IPS DF 6.9 (cell line): Measurements from ENCODE around the gene MSANTD2.
A peak's percentile ranks its signal among the peaks of the same experiment; 100 is the strongest.

Experiments
- DNase-seq: peaks from one replicate; pipeline ENCODE4 v3.0.0-alpha.2; 2013; ENCODE audit warnings: low read depth, low spot score
- H3K27ac ChIP-seq: one replicate; pipeline ENCODE4 v1.5.1; 2013; ENCODE audit warnings: low read length, control low read depth
- H3K27me3 ChIP-seq: 2 replicates; pipeline ENCODE4 v1.6.1; 2013; ENCODE audit warnings: mild to moderate bottlenecking, low read length; ENCODE audit not compliant: control insufficient read depth, insufficient read depth
- H3K36me3 ChIP-seq: 2 replicates; pipeline ENCODE4 v1.6.1; 2013; ENCODE audit warnings: low read length; ENCODE audit not compliant: control insufficient read depth, insufficient read depth
- H3K4me1 ChIP-seq: 2 replicates; pipeline ENCODE4 v1.6.1; 2013; ENCODE audit warnings: low read length; ENCODE audit not compliant: control insufficient read depth, insufficient read depth
- H3K4me3 ChIP-seq: 2 replicates; pipeline ENCODE4 v1.5.1; 2013; ENCODE audit warnings: mild to moderate bottlenecking, low read length
- H3K9me3 ChIP-seq: 2 replicates; pipeline ENCODE4 v1.6.1; 2013; ENCODE audit warnings: low read length, inconsistent platforms; ENCODE audit not compliant: control insufficient read depth, insufficient read depth
- WGBS: extraction: QIAGEN DNeasy Blood & Tissue Kit; methylation state at CpG from one replicate; pipeline ENCODE4 v1.1.7; 2013; ENCODE audit warnings: mixed read lengths, missing lambda C conversion rate; ENCODE audit not compliant: insufficient read length, insufficient coverage; 5-methylcytosine and 5-hydroxymethylcytosine counted together

Gene MSANTD2

DNA sequence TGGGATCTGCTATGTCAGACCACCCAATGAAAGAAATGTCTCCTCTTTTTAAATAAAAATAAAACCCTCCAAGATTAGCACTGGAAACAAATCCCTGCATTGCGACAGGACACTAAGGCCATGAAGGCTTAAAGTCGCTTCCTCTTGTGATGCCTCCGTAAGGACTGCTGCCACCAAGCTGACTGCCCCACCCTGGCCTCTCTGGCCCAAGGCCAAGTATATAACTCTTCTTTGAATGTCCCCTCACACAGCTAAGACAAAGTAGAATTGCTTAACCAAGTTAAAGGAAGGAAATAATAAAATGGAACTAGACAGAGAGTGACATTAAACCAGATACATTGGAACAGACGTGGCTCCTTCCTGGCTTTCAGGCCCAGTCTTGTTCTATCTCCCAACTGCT lies 68.0 kb downstream of the MSANTD2 start:
- no peak overlapping the region for H3K27ac ChIP-seq
- H3K9me3 ChIP-seq = no peaks in the 10 kb centered on the region
- peaks cover 8% of the 10 kb centered on the region; the same call in 1 of the 2 replicates for H3K27me3 ChIP-seq
- no peak for DNase-seq
- H3K4me1 ChIP-seq = no peaks in the 10 kb centered on the region
- WGBS = no CpG with 5 or more reads among the region's 4 CpGs
- no peak overlapping the region for H3K4me3 ChIP-seq
- no peaks in the 10 kb centered on the region for H3K36me3 ChIP-seq

DNA sequence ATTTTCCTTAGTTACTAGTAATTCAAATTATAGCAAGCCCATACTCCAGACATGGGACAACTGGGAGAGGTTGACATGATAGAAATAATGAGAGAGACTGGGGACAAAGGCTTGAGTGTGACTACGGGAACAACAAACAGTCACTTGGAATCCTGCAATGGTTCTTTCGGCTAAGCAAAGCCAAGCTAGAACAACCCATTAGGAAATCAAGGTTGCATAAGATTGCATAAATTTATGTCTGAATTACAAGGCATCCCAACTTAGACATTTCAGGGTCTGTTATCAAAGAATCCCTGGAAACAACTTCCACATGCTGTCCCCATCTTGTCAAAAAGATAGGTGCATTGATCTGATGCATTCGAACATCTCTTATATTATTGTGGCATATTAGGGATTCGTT lies 70.6 kb downstream of the MSANTD2 start:
- H3K27me3 ChIP-seq = peaks cover 2% of the 10 kb centered on the region; the same call in 1 of the 2 replicates
- H3K4me1 ChIP-seq = peaks cover 6% of the 10 kb centered on the region
- no peak for DNase-seq
- H3K36me3 ChIP-seq = no peaks in the 10 kb centered on the region
- no CpG with 5 or more reads among the region's 4 CpGs for WGBS
- H3K27ac ChIP-seq = no peak overlapping the region
- no peak overlapping the region for H3K4me3 ChIP-seq
- no peaks in the 10 kb centered on the region for H3K9me3 ChIP-seq

DNA sequence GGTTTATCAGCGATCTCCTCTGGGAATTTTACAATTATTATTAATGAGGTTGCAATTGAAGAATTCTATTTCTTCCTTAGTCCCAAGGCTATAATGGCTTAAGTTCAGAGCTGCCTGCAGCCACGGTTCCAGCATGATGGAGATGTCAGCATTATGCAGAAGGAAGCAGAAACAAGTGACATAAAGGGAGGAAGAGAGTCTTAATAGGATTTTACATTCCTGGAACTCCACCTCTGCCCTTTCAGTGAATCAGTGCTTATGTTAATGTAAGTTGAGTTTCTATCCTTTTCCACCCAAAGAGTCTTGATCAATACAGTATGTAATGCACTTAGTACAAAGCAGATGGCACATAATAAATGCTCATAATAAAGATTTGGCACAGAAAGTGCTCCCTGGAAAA lies 72.1 kb downstream of the MSANTD2 start:
- peaks cover 6% of the 10 kb centered on the region for H3K4me1 ChIP-seq
- no peak overlapping the region for H3K4me3 ChIP-seq
- peaks cover 2% of the 10 kb centered on the region; the same call in 1 of the 2 replicates for H3K27me3 ChIP-seq
- DNase-seq = no peak
- no peaks in the 10 kb centered on the region for H3K9me3 ChIP-seq
- H3K27ac ChIP-seq = no peak overlapping the region
- no CpG with 5 or more reads among the region's 2 CpGs for WGBS
- H3K36me3 ChIP-seq = no peaks in the 10 kb centered on the region

DNA sequence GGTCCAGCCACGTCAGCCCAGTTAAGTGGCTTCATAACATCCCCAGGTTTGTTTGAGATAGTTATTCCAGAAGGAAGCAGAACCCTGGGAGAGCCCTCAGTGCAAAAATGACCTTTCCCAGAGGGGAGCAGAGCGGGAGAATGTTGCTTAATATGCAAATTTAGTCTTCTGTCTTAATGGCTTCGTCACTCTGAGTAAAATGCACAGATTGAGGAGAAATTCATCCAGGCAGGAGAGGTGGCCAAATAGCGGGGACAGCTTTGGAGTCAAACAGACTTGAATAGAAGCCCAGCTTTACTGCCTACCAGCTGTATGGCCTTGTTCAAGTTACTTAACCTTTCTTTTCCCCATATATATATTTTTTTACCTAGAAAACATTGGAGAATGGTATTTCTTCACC lies 72.7 kb downstream of the MSANTD2 start:
- DNase-seq = no peak
- no CpG with 5 or more reads among the region's 4 CpGs for WGBS
- no peak overlapping the region for H3K4me3 ChIP-seq
- H3K36me3 ChIP-seq = no peaks in the 10 kb centered on the region
- no peaks in the 10 kb centered on the region for H3K9me3 ChIP-seq
- peaks cover 6% of the 10 kb centered on the region; the same call in 1 of the 2 replicates for H3K27me3 ChIP-seq
- peaks cover 6% of the 10 kb centered on the region for H3K4me1 ChIP-seq
- no peak overlapping the region for H3K27ac ChIP-seq

DNA sequence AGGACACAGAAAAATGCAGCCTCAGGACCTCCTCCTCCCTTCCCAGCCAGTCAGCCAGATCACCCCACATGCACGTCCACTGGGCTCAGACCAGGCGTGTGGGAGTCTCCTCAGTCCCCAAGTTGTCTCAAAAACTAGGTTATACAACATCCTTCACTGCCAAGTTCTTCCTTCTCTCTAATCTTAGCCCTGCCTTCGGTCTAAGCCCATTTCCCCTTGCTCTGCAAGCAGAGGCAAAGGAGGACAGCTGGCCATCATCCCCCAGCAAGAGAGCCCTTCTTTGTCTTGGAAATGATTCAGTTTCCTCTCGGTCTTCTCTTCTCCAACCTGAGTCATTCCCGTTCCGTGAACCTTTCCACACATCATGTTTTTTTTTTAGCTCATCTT lies 74.5 kb downstream of the MSANTD2 start:
- peaks cover 6% of the 10 kb centered on the region for H3K4me1 ChIP-seq
- WGBS = no CpG with 5 or more reads among the region's 6 CpGs
- H3K27ac ChIP-seq = no peak overlapping the region
- peaks cover 18% of the 10 kb centered on the region; the same call in 1 of the 2 replicates for H3K27me3 ChIP-seq
- no peak for DNase-seq
- H3K4me3 ChIP-seq = no peak overlapping the region
- no peaks in the 10 kb centered on the region for H3K36me3 ChIP-seq
- no peaks in the 10 kb centered on the region for H3K9me3 ChIP-seq

DNA sequence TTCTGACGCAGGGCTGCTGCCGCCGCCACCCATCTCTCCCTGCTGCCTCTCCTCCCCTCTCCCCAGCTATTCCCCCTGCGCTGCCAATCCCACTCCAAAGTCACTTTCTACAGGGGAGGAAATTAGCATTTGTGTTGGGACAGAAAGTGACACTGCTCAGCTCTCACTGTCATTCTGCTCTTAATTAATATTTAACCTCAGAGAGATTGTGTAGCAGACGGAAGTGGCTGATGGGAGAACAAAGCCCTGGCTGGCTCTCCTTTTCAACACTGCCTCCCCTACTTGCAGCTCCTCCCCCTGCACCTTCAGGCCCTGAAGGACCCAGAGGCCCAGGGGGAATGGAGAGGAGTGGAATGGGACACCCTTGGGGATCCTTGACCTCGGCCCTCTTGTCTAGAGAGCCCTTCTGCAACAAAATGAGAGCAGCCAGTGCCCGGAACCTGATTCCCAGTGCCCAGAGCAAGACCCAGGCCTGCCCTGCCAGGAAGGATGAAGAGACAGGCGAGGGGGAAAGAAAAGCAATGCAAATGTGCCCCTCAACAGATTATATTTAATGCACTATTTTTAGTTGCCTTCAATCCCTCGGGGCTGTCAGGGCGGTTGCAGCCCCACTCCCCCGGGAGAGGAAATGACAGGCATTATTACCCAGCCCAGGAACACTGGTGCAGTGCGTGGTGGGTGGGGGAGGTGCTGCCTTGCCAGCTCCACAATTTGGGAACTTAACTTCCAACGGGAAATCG lies 75.1 kb downstream of the MSANTD2 start:
- Histone ChIP-seq H3K27ac (no peak overlapping the region), H3K9me3 (no peaks in the 10 kb centered on the region), H3K4me1 (peaks cover 6% of the 10 kb centered on the region), H3K27me3 (peaks cover 22% of the 10 kb centered on the region), H3K36me3 (no peaks in the 10 kb centered on the region), H3K4me3 (no peak overlapping the region)
- DNase-seq = no peak
- no CpG with 5 or more reads among the region's 14 CpGs for WGBS

DNA sequence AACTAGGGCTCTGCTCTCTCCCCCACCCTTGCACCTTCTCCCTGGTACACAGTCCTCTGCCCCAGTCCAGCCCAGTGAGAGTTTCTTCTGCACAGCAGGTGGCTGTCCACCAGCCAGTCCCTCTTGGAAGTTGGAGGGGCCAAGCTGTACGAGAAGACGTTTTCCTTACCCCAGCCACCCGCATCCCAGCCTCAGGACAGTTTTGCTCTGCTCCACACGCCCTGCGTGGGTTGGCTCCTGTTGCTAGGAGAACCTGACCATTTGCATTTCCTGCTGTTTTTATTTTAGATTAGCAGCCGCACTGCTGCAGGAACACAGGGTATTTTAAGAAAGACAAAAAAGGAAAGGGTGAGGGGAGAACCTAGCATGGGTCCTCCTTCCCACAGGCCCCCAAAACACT lies 78.0 kb downstream of the MSANTD2 start:
- Histone ChIP-seq H3K36me3 (no peaks in the 10 kb centered on the region), H3K9me3 (no peaks in the 10 kb centered on the region), H3K27ac (no peak overlapping the region), H3K4me3 (no peak overlapping the region), H3K27me3 (peaks cover 51% of the 10 kb centered on the region), H3K4me1 (peaks cover 6% of the 10 kb centered on the region)
- no peak for DNase-seq
- no CpG with 5 or more reads among the region's 6 CpGs for WGBS

DNA sequence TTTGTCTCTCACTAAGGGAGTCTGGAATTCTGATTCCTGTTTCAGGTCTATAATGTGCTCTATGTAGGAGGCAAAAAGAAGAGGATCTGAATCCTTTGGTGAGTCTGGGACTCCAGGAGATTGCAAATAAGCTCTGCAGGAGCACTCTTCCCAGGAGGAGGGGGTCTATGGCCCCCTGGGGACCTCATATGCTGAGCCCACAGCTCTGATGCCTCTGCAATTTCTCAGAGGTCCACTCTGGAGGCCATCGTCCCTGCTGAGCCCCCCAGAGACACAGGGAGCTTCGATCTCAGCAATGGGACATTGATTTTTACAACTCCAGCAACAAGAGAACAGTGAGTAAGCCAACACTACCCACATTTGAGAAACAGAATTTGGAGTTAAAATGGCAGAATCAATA lies 80.7 kb downstream of the MSANTD2 start:
- Histone ChIP-seq H3K27ac (no peak overlapping the region), H3K4me1 (no peaks in the 10 kb centered on the region), H3K36me3 (no peaks in the 10 kb centered on the region), H3K27me3 (peaks cover 63% of the 10 kb centered on the region), H3K9me3 (no peaks in the 10 kb centered on the region), H3K4me3 (no peak overlapping the region)
- DNase-seq = no peak
- WGBS = no CpG with 5 or more reads among the region's 2 CpGs

DNA sequence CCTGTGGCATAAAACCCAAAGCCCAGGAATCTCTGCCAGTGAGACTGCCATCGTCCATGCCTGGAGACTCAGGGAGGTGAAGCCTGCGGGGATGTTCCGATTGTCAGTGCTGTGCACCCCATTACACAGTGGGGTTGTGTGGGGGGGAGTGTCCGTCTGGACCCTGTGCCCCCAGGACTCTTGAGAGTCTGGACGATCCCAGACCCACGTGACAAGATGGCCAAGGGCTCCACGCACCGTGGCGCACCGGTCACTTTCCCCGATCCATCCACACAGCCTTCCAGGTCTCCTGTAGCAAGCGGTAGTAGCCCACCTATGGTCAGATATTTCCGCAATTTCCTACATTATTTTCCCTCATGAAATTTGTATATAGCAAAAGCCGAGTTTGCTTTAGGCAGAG lies 81.4 kb downstream of the MSANTD2 start:
- Histone ChIP-seq H3K4me3 (no peak overlapping the region), H3K9me3 (no peaks in the 10 kb centered on the region), H3K27me3 (peaks cover 63% of the 10 kb centered on the region), H3K36me3 (no peaks in the 10 kb centered on the region), H3K4me1 (no peaks in the 10 kb centered on the region), H3K27ac (no peak overlapping the region)
- no CpG with 5 or more reads among the region's 14 CpGs for WGBS
- no peak for DNase-seq

DNA sequence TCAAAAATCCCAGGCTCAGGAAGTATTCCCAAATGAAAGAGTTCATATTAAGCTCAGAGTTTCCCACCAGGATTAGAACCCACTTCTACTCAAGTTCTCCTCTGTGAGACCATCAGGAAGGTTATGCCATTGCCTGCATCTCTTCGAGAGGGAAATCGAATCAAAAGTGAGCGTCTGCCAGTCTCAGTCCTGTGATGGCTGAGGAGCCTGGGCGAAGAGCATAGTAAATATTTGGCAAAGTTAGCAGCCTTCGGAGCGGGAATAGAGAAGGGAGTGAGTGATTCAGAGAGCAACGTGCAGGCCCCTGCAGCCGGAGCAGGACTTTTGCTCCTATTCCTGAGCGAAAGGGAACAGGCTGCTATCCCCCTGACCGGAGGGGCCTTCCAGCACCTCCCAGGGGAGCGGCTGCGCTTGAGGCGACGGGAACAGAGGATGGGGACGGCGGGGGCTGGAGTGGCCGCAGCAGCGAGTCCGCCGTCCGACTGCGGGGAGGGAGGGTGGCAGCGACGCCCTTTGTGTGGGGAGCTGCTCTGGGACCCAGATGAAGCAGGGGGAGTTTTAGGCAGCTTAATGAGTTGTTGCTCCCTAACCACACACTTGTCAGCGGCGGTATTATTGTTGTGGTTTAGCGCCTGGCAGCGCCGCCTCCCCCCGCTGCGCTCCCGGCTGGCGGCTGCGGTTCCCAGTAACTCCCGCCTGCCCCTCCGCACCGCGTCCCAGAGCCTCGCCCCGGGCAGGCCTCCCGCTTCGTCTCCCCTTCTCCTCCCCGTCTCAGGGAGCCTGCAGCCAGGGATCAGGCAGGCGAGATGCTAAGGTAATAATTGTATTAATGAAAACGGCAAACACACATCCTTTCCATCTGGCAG lies 82.2 kb downstream of the MSANTD2 start:
- no peaks in the 10 kb centered on the region for H3K36me3 ChIP-seq
- WGBS = no CpG with 5 or more reads among the region's 45 CpGs
- DNase-seq = no peak
- peaks cover 63% of the 10 kb centered on the region for H3K27me3 ChIP-seq
- no peak overlapping the region for H3K27ac ChIP-seq
- no peaks in the 10 kb centered on the region for H3K4me1 ChIP-seq
- H3K4me3 ChIP-seq = peak overlapping the region; percentile 32; the same call in 1 of the 2 replicates
- H3K9me3 ChIP-seq = no peaks in the 10 kb centered on the region
